ENCODE results near the gene ADCY6. TPM values are rescaled to one million over a fixed set of nuclear protein-coding genes. Genes with fewer than 3 reads are reported as not detected.

Gene ADCY6
- polyA plus RNA-seq, 3 donors = 17.9 to 62.3 (median 28.0) TPM

- H3K27ac ChIP-seq (ENCODE audit: low read depth, low read length) = no peak overlapping the region
- 92 to 99% (median 94%) methylated on average over 3 of the region's 3 CpGs for WGBS, 3 donors
Observed at GRCh38 chr12:48793696-48794095, 4.8 kb upstream of the ADCY6 start.

GRCh38 chr12:48789858-48790326, 1.0 kb upstream of the ADCY6 start:
- H3K27ac ChIP-seq (ENCODE audit: low read depth, low read length) = no peak overlapping the region
- 7 to 23% (median 18%) methylated on average over 4 of the region's 4 CpGs for WGBS, 3 donors

GRCh38 chr12:48788524-48788853, 400 bp downstream of the ADCY6 start:
- 0 to 2% (median 2%) methylated on average over 18 to 25 of the region's 25 CpGs for WGBS, 3 donors
- no peak overlapping the region for H3K27ac ChIP-seq (ENCODE audit: low read depth, low read length)

DNA sequence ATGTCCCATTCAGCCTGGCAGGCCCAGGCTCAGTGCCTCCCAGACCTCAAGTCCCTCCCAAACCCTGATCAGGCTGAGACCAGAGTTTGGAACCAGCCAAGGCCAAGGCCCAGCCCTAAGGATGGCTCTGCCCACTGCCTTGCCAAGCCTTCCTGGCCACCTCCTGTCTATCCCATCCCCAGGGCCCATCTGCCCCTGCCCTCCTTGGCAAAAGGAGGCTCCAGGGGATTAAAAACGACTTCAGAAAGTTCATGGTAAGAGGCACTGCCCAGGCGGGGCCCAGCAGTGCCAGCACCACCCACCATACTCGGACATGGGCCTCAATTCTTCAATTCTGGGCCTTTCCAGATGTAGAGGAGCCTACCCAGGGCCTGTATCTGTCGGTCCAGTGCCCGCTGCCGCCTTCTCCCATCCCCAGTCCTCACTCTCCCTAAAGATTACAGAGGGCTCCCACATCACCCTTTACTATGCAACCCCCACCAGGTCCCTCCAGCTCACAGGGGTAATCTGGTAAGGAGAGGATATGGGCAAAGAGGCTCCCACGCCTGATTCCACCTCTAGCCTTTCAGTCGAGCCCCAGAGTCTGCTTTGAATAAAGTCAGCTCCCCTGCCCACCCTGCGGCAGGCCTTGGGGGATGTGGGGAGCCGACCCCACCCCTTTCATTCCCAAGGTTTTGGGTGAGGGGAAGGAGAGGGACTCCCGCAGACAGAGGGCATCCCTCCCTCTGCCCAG, 932 bp downstream of the ADCY6 start:
- H3K27ac ChIP-seq (ENCODE audit: low read depth, low read length) = no peak overlapping the region
- WGBS, 3 donors = 12 to 25% (median 22%) methylated on average over 11 of the region's 11 CpGs

GRCh38 chr12:48786591-48787544, 2.0 kb downstream of the ADCY6 start:
- 16 to 54% (median 47%) methylated on average over 7 of the region's 7 CpGs for WGBS, 3 donors
- no peak overlapping the region for H3K27ac ChIP-seq (ENCODE audit: low read depth, low read length)

GRCh38 chr12:48783432-48783831, 5.5 kb downstream of the ADCY6 start:
- 92 to 97% (median 95%) methylated on average over 4 of the region's 4 CpGs for WGBS, 3 donors
- no peak overlapping the region for H3K27ac ChIP-seq (ENCODE audit: low read depth, low read length)

DNA sequence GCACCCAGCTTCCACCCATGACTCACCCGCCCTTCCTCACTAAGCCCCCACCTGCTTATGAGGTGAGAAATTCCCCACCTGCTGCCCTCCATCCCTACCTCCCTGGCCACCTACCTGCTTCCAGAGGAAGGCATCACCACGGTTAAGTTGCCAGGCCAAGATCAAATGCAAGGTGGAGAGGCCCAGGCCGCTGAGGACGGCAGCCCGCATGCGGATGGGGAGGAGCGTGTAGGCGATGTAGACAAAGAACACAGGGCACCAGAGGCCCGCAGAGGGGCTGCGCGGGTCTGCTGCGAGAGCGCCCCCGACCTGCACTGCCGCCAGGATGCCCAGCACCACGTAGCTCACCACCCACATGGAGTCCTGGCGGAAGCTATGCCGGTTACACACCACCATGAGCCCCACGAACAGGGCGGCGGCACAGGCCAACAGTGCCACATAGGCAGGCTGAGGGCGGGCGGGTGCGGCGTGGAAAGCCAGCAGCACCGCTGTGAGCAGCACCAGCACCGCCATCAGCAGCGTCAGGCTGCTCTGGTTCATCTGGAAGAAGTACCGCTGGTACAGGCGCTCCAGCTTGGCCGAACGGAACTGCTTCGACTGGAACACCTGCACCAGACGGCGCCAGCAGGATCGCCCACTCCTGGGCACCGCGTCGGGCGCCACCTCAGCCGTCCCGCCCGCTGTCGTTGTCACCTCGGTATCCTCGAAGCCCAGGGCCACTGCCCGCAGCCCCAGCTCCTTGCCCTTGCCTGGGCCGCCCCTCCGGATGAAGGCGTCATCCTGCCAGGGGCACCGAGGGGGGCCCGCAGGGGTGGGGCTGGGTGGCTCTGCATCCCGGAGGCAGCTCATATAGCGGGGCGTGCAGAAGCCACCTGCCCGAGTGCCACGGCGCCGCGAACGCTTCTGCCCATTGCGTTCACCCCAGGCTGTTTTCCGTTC, 6.2 kb downstream of the ADCY6 start:
- WGBS, 3 donors = 88 to 91% (median 91%) methylated on average over 63 of the region's 63 CpGs
- H3K27ac ChIP-seq (ENCODE audit: low read depth, low read length) = no peak overlapping the region

DNA sequence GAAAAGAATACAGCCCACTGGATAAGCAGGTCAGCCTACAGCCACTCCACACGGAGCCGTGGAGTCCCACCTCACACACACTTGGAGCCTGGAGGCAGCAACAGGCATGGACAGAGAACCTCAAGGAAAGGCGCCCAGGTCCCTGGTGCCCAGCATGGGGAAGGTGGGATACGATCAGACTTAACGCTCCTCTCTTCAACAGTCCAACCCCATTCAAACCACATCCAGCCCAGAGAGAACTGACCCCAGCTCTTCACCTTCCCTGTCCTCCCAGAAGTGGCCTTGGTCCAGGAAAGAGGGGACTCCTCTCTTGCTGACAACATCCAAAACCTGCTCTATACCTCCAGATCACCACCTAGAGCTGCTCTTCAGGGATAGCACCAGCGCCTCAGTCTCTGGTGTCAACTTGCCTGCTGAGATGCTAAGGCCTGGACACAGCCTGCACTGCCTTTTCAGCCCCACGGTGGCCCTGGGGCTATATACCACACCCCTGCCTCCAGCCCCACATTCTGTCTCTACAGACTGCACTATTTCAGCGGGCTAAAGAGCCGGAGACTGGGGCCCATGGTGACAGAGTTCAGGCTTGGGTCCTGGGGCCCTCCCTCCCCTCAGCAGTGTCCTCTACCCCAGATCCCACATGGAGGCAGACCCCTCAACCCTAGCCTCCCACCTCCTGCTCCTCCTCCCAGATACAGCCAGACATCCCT, 7.0 kb downstream of the ADCY6 start:
- WGBS, 3 donors = 81 to 88% (median 83%) methylated on average over 9 of the region's 9 CpGs
- no peak overlapping the region for H3K27ac ChIP-seq (ENCODE audit: low read depth, low read length)

GRCh38 chr12:48780381-48781025, 8.4 kb downstream of the ADCY6 start:
- WGBS, 3 donors = 70 to 76% (median 75%) methylated on average over 11 of the region's 11 CpGs

GRCh38 chr12:48779869-48780268, 9.0 kb downstream of the ADCY6 start:
- WGBS, 3 donors = 17 to 68% (median 20%) methylated on average over 3 of the region's 3 CpGs
- no peak overlapping the region for H3K27ac ChIP-seq (ENCODE audit: low read depth, low read length)

More at GRCh38 chr12:48780381-48781025, 8.4 kb downstream of the ADCY6 start:
- H3K27ac ChIP-seq (ENCODE audit: low read depth, low read length) = peak overlapping the region; percentile 34

- H3K27ac ChIP-seq (ENCODE audit: low read depth, low read length) = no peak overlapping the region
- 85 to 91% (median 87%) methylated on average over 16 of the region's 16 CpGs for whole genome bisulfite sequencing, 3 donors
Observed at GRCh38 chr12:48777501-48778400, 11.1 kb downstream of the ADCY6 start.

DNA sequence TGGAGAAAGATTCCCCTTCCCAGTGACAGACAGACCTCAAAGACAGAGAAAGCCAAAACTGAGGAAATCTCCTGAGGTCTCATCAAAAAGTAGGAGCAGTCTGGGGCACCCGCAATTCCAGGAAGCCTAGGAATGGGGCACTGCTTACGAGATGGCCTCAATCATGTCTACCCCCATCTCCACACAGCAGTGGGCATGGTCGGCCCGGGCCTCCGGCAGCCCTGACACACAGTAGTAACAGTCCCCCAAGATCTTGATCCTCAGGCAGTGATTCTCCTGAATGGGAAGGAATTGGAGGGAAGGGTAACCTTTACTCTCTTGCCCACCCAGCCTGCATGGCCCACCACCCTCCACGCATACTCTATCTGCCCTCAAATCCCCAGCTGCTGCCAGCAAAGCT, 11.9 kb downstream of the ADCY6 start:
- H3K27ac ChIP-seq (ENCODE audit: low read depth, low read length) = no peak overlapping the region
- WGBS, 3 donors = 90 to 96% (median 95%) methylated on average over 6 of the region's 6 CpGs

DNA sequence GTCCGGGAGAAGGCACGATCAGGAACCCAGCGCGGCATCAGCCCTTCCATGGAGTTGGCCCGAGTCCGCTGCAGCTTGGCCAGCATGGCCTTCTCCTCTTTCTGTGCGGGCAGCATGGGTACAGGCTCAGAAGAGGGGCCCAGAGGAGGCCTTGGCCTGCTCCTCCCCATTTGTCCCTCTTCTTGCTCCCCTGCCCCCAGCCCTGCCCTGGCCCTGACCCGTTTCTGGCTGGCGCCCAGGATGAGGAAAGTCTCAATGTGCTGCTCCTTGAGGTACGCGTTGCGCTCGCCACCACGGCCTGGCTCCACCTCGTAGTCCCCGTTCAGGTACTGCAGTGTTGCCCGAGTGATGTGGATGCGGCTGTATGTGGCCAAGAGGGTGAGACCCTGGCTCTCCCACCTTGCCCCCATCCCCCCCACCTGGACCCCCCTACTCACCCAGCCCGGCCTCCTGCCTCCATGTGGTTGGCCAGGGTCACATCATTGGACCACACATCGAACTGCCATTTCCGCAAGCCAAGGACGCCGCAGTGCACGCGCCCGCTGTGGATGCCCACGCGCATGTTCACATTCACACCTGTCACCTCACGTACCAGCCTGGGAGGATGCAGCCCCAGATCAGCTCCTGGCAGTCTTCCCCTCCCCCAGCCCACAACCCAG, 12.8 kb downstream of the ADCY6 start:
- whole genome bisulfite sequencing, 3 donors = 89 to 92% (median 91%) methylated on average over 26 to 29 of the region's 29 CpGs
- H3K27ac ChIP-seq (ENCODE audit: low read depth, low read length) = no peak overlapping the region

GRCh38 chr12:48775299-48775698, 13.6 kb downstream of the ADCY6 start:
- 94 to 96% (median 95%) methylated on average over 8 of the region's 8 CpGs for WGBS, 3 donors
- no peak overlapping the region for H3K27ac ChIP-seq (ENCODE audit: low read depth, low read length)

DNA sequence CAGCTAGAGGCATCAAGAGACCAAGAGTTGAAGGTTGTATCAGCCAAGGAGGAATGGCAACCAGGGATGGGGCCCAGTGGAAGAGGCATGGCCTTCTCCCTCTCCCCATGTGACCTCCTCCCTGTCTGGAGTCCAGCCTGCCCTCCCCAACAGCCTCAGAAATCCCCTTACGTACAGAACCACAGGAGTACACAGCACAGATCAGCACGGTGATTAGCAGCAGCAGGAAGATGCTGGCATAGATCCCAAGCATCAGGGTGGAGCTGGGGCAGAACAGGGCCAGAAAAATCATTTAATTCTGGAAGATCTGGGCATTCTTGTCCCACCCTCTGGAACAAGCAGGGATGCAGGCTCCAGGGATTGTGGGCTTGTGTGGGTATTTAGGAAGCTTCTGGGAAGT, 14.4 kb downstream of the ADCY6 start:
- no peak overlapping the region for H3K27ac ChIP-seq (ENCODE audit: low read depth, low read length)
- 25 to 42% (median 27%) methylated on average over 2 of the region's 2 CpGs for WGBS, 3 donors

- no peak overlapping the region for H3K27ac ChIP-seq (ENCODE audit: low read depth, low read length)
- 88 to 92% (median 91%) methylated on average over 5 of the region's 5 CpGs for WGBS, 3 donors
Observed at GRCh38 chr12:48773686-48774085, 15.2 kb downstream of the ADCY6 start.
